AG04449 (cell line): ENCODE data around the gene RBBP9.
A peak's percentile ranks its signal among the peaks of the same experiment; 100 is the strongest.
"Not testable (repeated sequence)": the region's sequence is repeated elsewhere in the genome, so short reads cannot be mapped to it uniquely, and the experiment has no call there.

ENCODE experiments used
- CTCF ChIA-PET: fragments of 350-600 bp; formaldehyde crosslinking; extraction: SDS; loops from one replicate; lab custom pipeline; 2021; ENCODE audit warnings: antibody characterized with exemption; lab: Yijun Ruan, JAX
- POLR2A ChIA-PET: fragments of 400-600, 350-600 bp; formaldehyde crosslinking; extraction: SDS; loops from one replicate; lab custom pipeline; 2020; ENCODE audit warnings: antibody characterized with exemption, inconsistent platforms; lab: Yijun Ruan, JAX
- DNase-seq: peaks from one replicate; pipeline ENCODE4 v3.0.0-alpha.2; 2010; ENCODE audit warnings: low read depth, low spot score
- H3K4me3 ChIP-seq: 2 replicates; pipeline ENCODE4 v1.5.1; 2011; ENCODE audit warnings: low read depth, mild to moderate bottlenecking, control low read depth, low read length
- TF ChIP-seq, protein P1 (sequence below): IDR thresholded peaks from one replicate; pipeline ENCODE4 v1.5.1; 2011; ENCODE audit warnings: mild to moderate bottlenecking, moderate library complexity, low read length, control low read depth, inconsistent platforms; ENCODE audit not compliant: insufficient read depth; ENCODE audit errors: missing control alignments

RBBP9 gene

DNA sequence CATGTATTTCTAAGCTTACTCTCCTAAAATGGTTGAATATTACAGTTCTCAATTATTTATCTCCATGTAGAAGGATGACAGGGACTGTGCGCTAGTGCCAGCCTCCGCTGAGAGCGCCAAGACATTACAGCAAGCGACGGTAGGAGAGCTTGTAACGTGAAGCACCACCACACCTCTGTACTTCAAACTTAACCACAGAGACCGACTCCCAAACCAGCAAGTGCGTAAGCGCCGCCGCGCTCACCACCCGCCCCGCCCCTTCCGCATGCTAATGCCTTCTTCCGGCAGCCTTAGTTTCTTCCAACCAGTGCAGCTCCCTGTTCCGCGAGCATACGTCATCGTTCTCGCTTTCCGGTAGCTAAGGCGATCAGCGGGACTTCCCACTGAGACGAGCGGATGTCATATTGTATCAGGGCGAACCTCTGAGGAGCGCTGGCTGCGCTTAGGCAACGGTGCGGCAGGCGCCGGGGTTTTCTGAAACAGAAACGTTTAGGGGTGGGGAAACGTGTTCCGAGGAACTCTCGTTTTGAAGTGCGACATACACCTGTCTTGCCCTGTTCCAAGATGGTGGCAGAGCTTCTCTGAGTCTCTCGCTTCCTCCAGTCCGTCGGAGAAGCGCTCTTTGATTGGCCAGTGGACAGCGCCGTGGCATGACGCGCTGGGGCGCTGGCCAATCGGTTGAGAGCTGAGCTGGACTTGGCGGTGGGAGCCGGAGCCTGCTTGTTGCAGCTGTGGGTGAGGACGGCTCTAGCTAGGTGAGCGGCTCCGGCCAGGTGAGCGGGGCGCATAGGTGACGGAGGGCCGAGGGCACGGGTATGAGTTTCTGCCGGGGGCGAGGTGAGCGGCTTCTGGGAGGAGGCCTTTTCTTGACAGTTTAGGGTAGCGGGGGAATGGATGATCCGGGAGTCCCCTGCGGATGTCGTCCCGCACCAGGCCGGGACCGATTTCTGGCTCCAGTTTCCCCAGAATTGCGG lies 10.5 kb upstream of the RBBP9 start, which contains the start of gene SEC23B:
TSS of gene SEC23B (plus strand) at position 723 of the 974 bp plus-strand sequence. CDS start 2,896 bp downstream, outside the sequence.
- peak; percentile 89 for DNase-seq
- TF ChIP-seq, protein P1, sequence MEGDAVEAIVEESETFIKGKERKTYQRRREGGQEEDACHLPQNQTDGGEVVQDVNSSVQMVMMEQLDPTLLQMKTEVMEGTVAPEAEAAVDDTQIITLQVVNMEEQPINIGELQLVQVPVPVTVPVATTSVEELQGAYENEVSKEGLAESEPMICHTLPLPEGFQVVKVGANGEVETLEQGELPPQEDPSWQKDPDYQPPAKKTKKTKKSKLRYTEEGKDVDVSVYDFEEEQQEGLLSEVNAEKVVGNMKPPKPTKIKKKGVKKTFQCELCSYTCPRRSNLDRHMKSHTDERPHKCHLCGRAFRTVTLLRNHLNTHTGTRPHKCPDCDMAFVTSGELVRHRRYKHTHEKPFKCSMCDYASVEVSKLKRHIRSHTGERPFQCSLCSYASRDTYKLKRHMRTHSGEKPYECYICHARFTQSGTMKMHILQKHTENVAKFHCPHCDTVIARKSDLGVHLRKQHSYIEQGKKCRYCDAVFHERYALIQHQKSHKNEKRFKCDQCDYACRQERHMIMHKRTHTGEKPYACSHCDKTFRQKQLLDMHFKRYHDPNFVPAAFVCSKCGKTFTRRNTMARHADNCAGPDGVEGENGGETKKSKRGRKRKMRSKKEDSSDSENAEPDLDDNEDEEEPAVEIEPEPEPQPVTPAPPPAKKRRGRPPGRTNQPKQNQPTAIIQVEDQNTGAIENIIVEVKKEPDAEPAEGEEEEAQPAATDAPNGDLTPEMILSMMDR, result no peak
- POLR2A ChIA-PET, result interaction anchor here (0.6 to 1.7 kb wide), 5 partner anchors 8 to 64 kb away, joined by 3 to 16 read pairs (median 3); partner anchors contain the start of genes DZANK1, POLR3F and RBBP9
- CTCF ChIA-PET, result interaction anchor here (0.9 to 2.3 kb wide), 3 partner anchors 10 to 93 kb away, joined by 3 to 12 read pairs (median 4); partner anchors contain the start of gene RBBP9
- H3K4me3 ChIP-seq, result peak within 1 kb of the TSS; percentile 87

DNA sequence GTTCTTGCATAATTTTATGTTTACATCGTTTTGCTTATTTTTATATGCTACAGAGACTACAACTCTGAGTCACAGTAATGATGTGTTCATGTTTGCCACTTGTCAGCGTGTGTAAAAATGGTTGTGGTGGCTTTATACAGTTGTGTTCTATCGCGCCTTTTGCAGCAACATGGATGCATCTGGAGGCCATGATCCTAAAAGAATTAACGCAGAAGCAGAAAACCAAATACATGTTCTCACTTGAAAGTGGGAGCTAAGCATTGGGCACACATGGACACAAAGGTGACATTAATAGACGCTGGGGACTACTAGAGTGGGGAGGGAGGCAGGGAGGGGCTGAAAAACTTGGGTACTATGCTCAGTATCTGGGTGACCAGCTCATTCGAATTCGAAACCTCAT lies 9.7 kb upstream of the RBBP9 start:
- no peak for DNase-seq
- TF ChIP-seq, protein P1, result no peak
- CTCF ChIA-PET, result interaction anchor here (1.2 to 2.3 kb wide), 2 partner anchors 10 to 93 kb away, joined by 4 to 12 read pairs; partner anchors contain the start of gene RBBP9
- H3K4me3 ChIP-seq, result peak overlapping the region; percentile 87
- POLR2A ChIA-PET, result interaction anchor here (0.6 to 1.7 kb wide), 3 partner anchors 10 to 65 kb away, joined by 3 to 16 read pairs (median 5); partner anchors contain the start of genes DZANK1, POLR3F and RBBP9

DNA sequence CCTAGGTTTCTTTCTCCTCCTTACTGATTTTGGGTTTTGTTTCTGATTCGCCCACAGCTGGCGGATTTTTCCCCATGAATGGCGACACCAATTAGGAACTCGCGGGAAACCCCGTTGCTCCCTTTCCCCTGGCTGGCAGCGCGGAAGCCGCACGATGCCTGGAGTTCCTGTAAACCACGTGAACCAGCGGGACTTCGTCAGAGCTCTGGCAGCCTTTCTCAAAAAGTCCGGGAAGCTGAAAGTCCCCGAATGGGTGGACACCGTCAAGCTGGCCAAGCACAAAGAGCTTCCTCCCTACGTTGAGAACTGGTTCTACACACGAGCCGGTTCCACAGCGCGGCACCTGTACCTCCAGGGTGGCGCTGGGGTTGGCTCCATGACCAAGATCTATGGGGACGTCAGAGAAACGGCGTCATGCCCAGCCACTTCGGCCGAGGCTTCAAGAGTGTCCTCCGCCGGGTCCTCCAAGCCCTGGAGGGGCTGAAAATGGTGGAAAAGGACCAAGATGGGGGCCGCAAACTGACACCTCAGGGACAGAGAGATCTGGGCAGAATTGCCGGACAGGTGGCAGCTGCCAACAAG lies 7.5 kb upstream of the RBBP9 start:
- no peak for DNase-seq
- H3K4me3 ChIP-seq, result no peak overlapping the region
- TF ChIP-seq, protein P1, result no peak
- ChIA-PET CTCF (no interaction called here), POLR2A (no interaction called here)

DNA sequence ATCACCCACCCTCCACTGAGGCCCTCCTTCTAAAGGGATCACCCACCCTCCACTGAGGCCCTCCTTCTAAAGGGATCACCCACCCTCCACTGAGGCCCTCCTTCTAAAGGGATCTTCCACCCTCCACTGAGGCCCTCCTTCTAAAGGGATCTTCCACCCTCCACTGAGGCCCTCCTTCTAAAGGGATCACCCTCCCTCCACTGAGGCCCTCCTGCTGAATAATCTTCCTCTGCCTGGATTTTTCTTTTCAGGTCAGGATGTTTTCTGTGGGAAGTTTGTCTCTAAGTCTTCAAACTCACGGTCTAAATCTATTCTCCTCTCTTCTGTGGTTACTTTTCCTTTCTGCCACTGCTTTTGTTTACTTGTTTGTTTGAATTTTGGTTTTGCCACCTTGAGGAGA lies 4.6 kb upstream of the RBBP9 start:
- DNase-seq, CTCF ChIA-PET, POLR2A ChIA-PET, H3K4me3 ChIP-seq: not testable (repeated sequence)

DNA sequence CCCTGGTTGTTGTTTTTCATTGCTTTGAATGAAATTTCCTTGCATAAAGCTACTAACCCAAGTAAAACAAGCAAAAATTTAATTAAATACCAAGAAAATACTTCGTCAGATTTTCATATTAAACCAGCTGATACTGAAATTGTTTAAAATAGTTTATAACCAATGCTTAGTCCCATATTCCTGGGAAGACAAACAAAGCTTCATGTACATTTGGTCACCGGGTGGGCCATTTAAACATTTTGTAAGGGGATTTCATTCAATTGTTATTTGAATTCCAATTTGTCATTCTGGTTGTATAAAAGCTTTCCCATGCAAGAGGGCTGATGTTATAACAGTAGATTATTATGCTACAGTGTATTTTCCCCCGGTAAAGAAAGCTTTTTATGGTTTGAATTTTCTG lies 578 bp upstream of the RBBP9 start:
- no peak for DNase-seq
- TF ChIP-seq, protein P1, result no peak
- no peak overlapping the region for H3K4me3 ChIP-seq
- ChIA-PET CTCF (interaction anchor here (1.1 to 2.0 kb wide), 3 partner anchors 10 to 135 kb away, joined by 3 to 12 read pairs (median 4); partner anchors contain the start of genes POLR3F and SEC23B), POLR2A (interaction anchor here (1.1 to 2.6 kb wide), 3 partner anchors 10 to 31 kb away, joined by 3 to 16 read pairs (median 4); partner anchors contain the start of genes DZANK1, POLR3F and SEC23B)

DNA sequence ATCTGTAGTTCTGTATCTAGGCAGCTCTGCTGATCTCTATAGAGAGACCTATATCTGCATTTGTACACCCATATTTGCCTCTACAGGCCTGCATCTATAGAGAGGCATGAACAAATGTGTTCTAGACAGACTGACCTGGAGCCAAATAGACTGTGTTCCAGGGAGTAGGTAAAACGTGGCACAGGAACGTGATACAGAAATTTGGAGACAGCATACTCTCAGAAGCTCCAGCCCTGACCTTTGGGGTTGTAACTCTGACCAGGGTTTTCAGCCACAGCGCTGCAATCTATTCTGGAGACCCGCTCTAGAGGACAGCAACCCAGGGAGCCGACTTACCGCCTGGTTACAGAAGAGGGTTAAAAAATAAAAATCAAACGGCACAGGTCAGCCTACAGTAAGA lies 983 bp downstream of the RBBP9 start:
- peak overlapping the region; percentile 91 for H3K4me3 ChIP-seq
- CTCF ChIA-PET, result interaction anchor here (1.9 to 2.0 kb wide), 2 partner anchors 11 to 29 kb away, joined by 4 to 12 read pairs; partner anchors contain the start of genes POLR3F and SEC23B
- POLR2A ChIA-PET, result interaction anchor here (2.6 kb wide), 1 partner anchor 11 kb away, joined by 16 read pairs; the partner anchor contains the start of gene SEC23B
- DNase-seq, result no peak
- TF ChIP-seq, protein P1, result no peak
